DLD1 (cell line): Measurements from ENCODE around the gene RBFOX1.

Experiments used
- in situ Hi-C: cut with HindIII; loops from 2 replicates; pipeline ENCODE4 v1.10.0; 2017; ENCODE audit warnings: low sequenced_read_pairs

Gene RBFOX1

GRCh38 chr16:7366993-7367880 is 34.6 kb downstream of the RBFOX1 start:
- in situ Hi-C loops: no loop called here

GRCh38 chr16:7369204-7369603 is 36.6 kb downstream of the RBFOX1 start:
- in situ Hi-C loops: no loop called here

- in situ Hi-C loops: no loop called here
These were observed 39.5 kb downstream of the RBFOX1 start for GRCh38 chr16:7372095-7372494.

GRCh38 chr16:7373776-7374175 is 41.1 kb downstream of the RBFOX1 start:
- in situ Hi-C loops: no loop called here

GRCh38 chr16:7374614-7375174 is 42.0 kb downstream of the RBFOX1 start:
- in situ Hi-C loops: no loop called here

GRCh38 chr16:7376227-7376626 is 43.6 kb downstream of the RBFOX1 start:
- in situ Hi-C loops: no loop called here

- in situ Hi-C loops: no loop called here
These were observed 44.6 kb downstream of the RBFOX1 start for GRCh38 chr16:7377231-7377630.

GRCh38 chr16:7378024-7378695 is 45.5 kb downstream of the RBFOX1 start:
- in situ Hi-C loops: no loop called here

GRCh38 chr16:7380441-7380840 is 47.8 kb downstream of the RBFOX1 start:
- in situ Hi-C loops: no loop called here

- in situ Hi-C loops: no loop called here
These were observed 48.3 kb downstream of the RBFOX1 start for GRCh38 chr16:7380911-7381310.

- in situ Hi-C loops: no loop called here
These were observed 49.0 kb downstream of the RBFOX1 start for GRCh38 chr16:7381671-7382070.

GRCh38 chr16:7382521-7382920 is 49.9 kb downstream of the RBFOX1 start:
- in situ Hi-C loops: no loop called here

GRCh38 chr16:7390974-7391373 is 58.3 kb downstream of the RBFOX1 start:
- in situ Hi-C loops: no loop called here

GRCh38 chr16:7391694-7392093 is 59.0 kb downstream of the RBFOX1 start:
- in situ Hi-C loops: no loop called here

GRCh38 chr16:7392206-7392605 is 59.6 kb downstream of the RBFOX1 start:
- in situ Hi-C loops: no loop called here

- in situ Hi-C loops: no loop called here
These were observed 61.0 kb downstream of the RBFOX1 start for GRCh38 chr16:7393680-7394079.

- in situ Hi-C loops: no loop called here
These were observed 62.2 kb downstream of the RBFOX1 start for GRCh38 chr16:7394720-7395336.

- in situ Hi-C loops: no loop called here
These were observed 65.3 kb downstream of the RBFOX1 start for GRCh38 chr16:7397901-7398300.

GRCh38 chr16:7398536-7398935 is 65.9 kb downstream of the RBFOX1 start:
- in situ Hi-C loops: no loop called here

- in situ Hi-C loops: no loop called here
These were observed 66.7 kb downstream of the RBFOX1 start for GRCh38 chr16:7399296-7399695.

- in situ Hi-C loops: no loop called here
These were observed 67.7 kb downstream of the RBFOX1 start for GRCh38 chr16:7400117-7400890.
